Astrocyte (in vitro differentiated cells and primary cell): ENCODE results near the gene NRIP1. TPM values are rescaled to one million over a fixed set of nuclear protein-coding genes. Genes with fewer than 3 reads are reported as not detected.

ENCODE experiments used
- DNase-seq: peaks from one replicate; pipeline ENCODE4 v3.0.0-alpha.2; 2010; ENCODE audit warnings: low read depth
- FAIRE-seq: peaks from 2 replicates; lab custom pipeline; 2011; peaks lifted over from hg19 to GRCh38; lab: Jason Lieb, UNC
- H2AFZ ChIP-seq: 2 replicates; pipeline ENCODE4 v1.6.0; 2012; ENCODE audit warnings: low read depth, low read length, inconsistent platforms
- H3K27ac ChIP-seq: 2 replicates; pipeline ENCODE4 v1.5.1; 2011; ENCODE audit warnings: low read depth, low read length, inconsistent platforms
- H3K27me3 ChIP-seq: 2 replicates; pipeline ENCODE4 v1.6.0; 2011; ENCODE audit warnings: low read length, inconsistent platforms; ENCODE audit not compliant: insufficient read depth
- H3K36me3 ChIP-seq: 2 replicates; pipeline ENCODE4 v1.5.1; 2011; ENCODE audit warnings: low read length, inconsistent platforms; ENCODE audit not compliant: insufficient read depth
- H3K4me1 ChIP-seq: 2 replicates; pipeline ENCODE4 v1.5.1; 2011; ENCODE audit warnings: low read length, inconsistent platforms; ENCODE audit not compliant: insufficient read depth
- H3K4me2 ChIP-seq: 2 replicates; pipeline ENCODE4 v1.6.0; 2012; ENCODE audit warnings: low read length, inconsistent platforms
- H3K4me3 ChIP-seq: 2 replicates; pipeline ENCODE4 v1.5.1; 2011; ENCODE audit warnings: low read depth, mild to moderate bottlenecking, low read length, inconsistent platforms; ENCODE audit not compliant: insufficient read depth
- H3K79me2 ChIP-seq: 2 replicates; pipeline ENCODE4 v1.6.0; 2012; ENCODE audit warnings: mild to moderate bottlenecking, low read length, inconsistent platforms; ENCODE audit not compliant: insufficient read depth
- H3K9ac ChIP-seq: 2 replicates; pipeline ENCODE4 v1.6.0; 2012; ENCODE audit warnings: mild to moderate bottlenecking, low read length, inconsistent platforms
- H3K9me3 ChIP-seq: 2 replicates; pipeline ENCODE4 v1.5.1; 2012; ENCODE audit warnings: low read depth, mild to moderate bottlenecking, low read length, inconsistent platforms; ENCODE audit not compliant: insufficient read depth
- H4K20me1 ChIP-seq: 2 replicates; pipeline ENCODE4 v1.6.0; 2012; ENCODE audit warnings: low read length, inconsistent platforms; ENCODE audit not compliant: insufficient read depth
- H3K27ac Mint-ChIP-seq: one replicate; pipeline ENCODE4 v1.8.0; 2021; ENCODE audit warnings: mild to moderate bottlenecking, mixed read lengths; ENCODE audit not compliant: unreplicated experiment
- H3K27me3 Mint-ChIP-seq: one replicate; pipeline ENCODE4 v1.8.0; 2021; ENCODE audit warnings: low read depth, mixed read lengths; ENCODE audit not compliant: unreplicated experiment
- H3K36me3 Mint-ChIP-seq: one replicate; pipeline ENCODE4 v1.8.0; 2021; ENCODE audit warnings: low read depth, mixed read lengths; ENCODE audit not compliant: unreplicated experiment
- H3K4me1 Mint-ChIP-seq: one replicate; pipeline ENCODE4 v1.8.0; 2021; ENCODE audit warnings: low read depth, mixed read lengths; ENCODE audit not compliant: unreplicated experiment
- H3K4me3 Mint-ChIP-seq: one replicate; pipeline ENCODE4 v1.8.0; 2021; ENCODE audit warnings: mild to moderate bottlenecking, moderate library complexity, mixed read lengths; ENCODE audit not compliant: unreplicated experiment
- H3K9me3 Mint-ChIP-seq: one replicate; pipeline ENCODE4 v1.8.0; 2021; ENCODE audit warnings: mild to moderate bottlenecking, mixed read lengths; ENCODE audit not compliant: unreplicated experiment
- CTCF ChIP-seq: IDR thresholded peaks from 2 replicates; pipeline ENCODE4 v1.5.1; 2011; ENCODE audit warnings: low read depth, mild to moderate bottlenecking, inconsistent platforms, low read length, moderate library complexity; ENCODE audit not compliant: insufficient read depth
- EZH2 ChIP-seq: IDR thresholded peaks from 2 replicates; pipeline ENCODE4 v1.6.1; 2012; ENCODE audit warnings: mild to moderate bottlenecking, low read length, inconsistent platforms; ENCODE audit not compliant: insufficient read depth
- total RNA-seq: library from RNA; stranded (reverse); gene quantifications from 2 replicates; pipeline ENCODE4 v1.2.1, GENCODE V29; 2021

The NRIP1 gene
- total RNA-seq, 1 donor from 2014 or later, result 55.5 TPM

DNA sequence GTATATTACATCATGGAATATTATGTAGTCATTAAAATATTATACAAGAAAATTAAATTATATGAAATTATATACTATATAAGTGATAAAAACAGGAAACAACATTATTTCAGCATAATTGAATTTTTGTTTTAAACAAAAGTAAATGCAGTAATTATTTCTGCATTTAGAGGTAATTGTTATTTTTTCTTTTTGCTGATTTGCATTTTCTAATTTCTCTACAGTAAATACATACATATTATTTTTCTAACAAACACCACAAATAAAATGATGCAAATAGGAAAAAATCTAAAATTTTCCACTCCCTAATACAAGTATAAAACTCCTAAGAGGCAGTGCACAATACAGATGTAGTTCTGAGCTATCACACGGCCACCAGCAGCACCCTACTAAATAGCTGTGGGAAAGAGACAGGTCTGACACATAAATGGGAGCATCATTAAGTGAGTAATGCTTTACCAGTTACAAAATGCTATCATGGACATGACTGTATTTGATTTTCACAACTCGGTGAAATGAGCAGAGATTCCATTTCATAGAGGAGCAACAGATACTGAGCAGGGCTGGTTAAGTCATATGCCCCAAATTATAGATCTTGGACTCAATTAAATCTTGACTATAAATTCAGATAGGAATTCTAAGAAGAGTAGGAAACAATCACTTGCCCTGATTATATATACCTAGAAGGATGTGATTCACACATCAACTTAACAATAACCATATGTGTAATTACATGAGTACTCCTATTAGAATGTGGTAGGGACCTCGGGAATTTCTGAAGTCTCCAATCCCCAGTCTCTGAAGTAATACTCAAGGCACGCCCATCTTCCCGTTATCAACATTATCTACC, 49.0 kb downstream of the NRIP1 start:
- DNase-seq, result peak; percentile 93

GRCh38 chr21:15014221-15014620, 50.6 kb downstream of the NRIP1 start:
- Histone ChIP-seq H3K4me1 (peaks cover 24% of the 10 kb centered on the region), H4K20me1 (peaks cover 3% of the 10 kb centered on the region), H3K9ac (no peak overlapping the region), H3K27me3 (no peaks in the 10 kb centered on the region), H3K27ac (no peak overlapping the region), H3K4me2 (no peak overlapping the region), H3K36me3 (no peaks in the 10 kb centered on the region), H3K79me2 (peaks cover 81% of the 10 kb centered on the region), H3K4me3 (no peak overlapping the region), H3K9me3 (no peaks in the 10 kb centered on the region), H2AFZ (no peak overlapping the region)
- H3K9me3 Mint-ChIP-seq, result no peaks in the 10 kb centered on the region
- no peak overlapping the region for H3K4me3 Mint-ChIP-seq
- H3K27me3 Mint-ChIP-seq, result no peaks in the 10 kb centered on the region
- FAIRE-seq (no peak), DNase-seq (no peak)
- no peaks in the 10 kb centered on the region for H3K36me3 Mint-ChIP-seq
- no peak for TF ChIP-seq CTCF
- TF ChIP-seq EZH2, result no peak
- no peak overlapping the region for H3K27ac Mint-ChIP-seq
- H3K4me1 Mint-ChIP-seq, result peaks cover 25% of the 10 kb centered on the region

More for the DNA sequence above, 49.0 kb downstream of the NRIP1 start:
- no peak overlapping the region for H3K4me3 ChIP-seq
- Mint-ChIP-seq H3K4me1 (peaks cover 25% of the 10 kb centered on the region), H3K36me3 (no peaks in the 10 kb centered on the region), H3K9me3 (no peaks in the 10 kb centered on the region), H3K27me3 (no peaks in the 10 kb centered on the region), H3K27ac (no peak overlapping the region), H3K4me3 (no peak overlapping the region)
- H4K20me1 ChIP-seq, result peaks cover 6% of the 10 kb centered on the region
- peaks cover 10% of the 10 kb centered on the region for H3K4me1 ChIP-seq
- peak; percentile 88 for FAIRE-seq
- no peak for TF ChIP-seq EZH2
- TF ChIP-seq CTCF, result no peak
- peak overlapping the region; percentile 53 for H3K9ac ChIP-seq
- no peaks in the 10 kb centered on the region for H3K9me3 ChIP-seq
- H3K27me3 ChIP-seq, result no peaks in the 10 kb centered on the region
- peak overlapping the region; percentile 87 for H3K27ac ChIP-seq
- no peak overlapping the region for H2AFZ ChIP-seq
- H3K4me2 ChIP-seq, result peak overlapping the region; percentile 75
- peaks cover 89% of the 10 kb centered on the region for H3K79me2 ChIP-seq
- no peaks in the 10 kb centered on the region for H3K36me3 ChIP-seq

DNA sequence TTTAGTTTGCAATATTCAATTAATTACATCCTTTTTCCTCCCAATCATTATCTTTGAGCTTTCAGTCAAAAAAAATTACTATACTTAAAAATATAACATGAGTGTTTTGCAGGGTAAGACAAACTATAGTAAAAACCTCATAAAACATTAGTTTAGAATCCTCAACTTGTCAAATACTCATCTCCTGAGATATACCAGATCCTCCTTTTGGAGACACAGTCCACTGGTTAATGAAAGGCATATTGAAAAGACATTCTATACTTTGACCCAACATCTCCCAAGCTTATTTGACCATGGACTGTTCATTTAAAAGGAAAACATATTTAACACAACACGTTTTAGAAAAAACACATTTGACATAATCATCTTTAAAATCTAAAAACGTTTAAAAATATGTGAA, 52.8 kb downstream of the NRIP1 start:
- Mint-ChIP-seq H3K27ac (no peak overlapping the region), H3K27me3 (no peaks in the 10 kb centered on the region)
- peaks cover 4% of the 10 kb centered on the region for H3K36me3 ChIP-seq

More for the DNA sequence above, 52.8 kb downstream of the NRIP1 start:
- H4K20me1 ChIP-seq, result no peaks in the 10 kb centered on the region
- H3K4me1 ChIP-seq, result peaks cover 34% of the 10 kb centered on the region
- no peak overlapping the region for H2AFZ ChIP-seq
- FAIRE-seq, result no peak
- no peak overlapping the region for H3K4me3 Mint-ChIP-seq
- H3K36me3 Mint-ChIP-seq, result peaks cover 6% of the 10 kb centered on the region
- peaks cover 81% of the 10 kb centered on the region for H3K79me2 ChIP-seq
- H3K4me1 Mint-ChIP-seq, result peaks cover 25% of the 10 kb centered on the region
- no peaks in the 10 kb centered on the region for H3K9me3 ChIP-seq
- DNase-seq, result no peak
- H3K9ac ChIP-seq, result no peak overlapping the region
- H3K4me3 ChIP-seq, result no peak overlapping the region
- no peaks in the 10 kb centered on the region for H3K27me3 ChIP-seq
- no peak overlapping the region for H3K27ac ChIP-seq
- no peak overlapping the region for H3K4me2 ChIP-seq
- no peak for TF ChIP-seq EZH2
- TF ChIP-seq CTCF, result no peak
- no peaks in the 10 kb centered on the region for H3K9me3 Mint-ChIP-seq
